ENCODE data around the gene HSD17B14.

Gene HSD17B14

GRCh38 chr19:48822514-48822913 is 13.8 kb downstream of the HSD17B14 start:
- no peak for DNase-seq

DNA sequence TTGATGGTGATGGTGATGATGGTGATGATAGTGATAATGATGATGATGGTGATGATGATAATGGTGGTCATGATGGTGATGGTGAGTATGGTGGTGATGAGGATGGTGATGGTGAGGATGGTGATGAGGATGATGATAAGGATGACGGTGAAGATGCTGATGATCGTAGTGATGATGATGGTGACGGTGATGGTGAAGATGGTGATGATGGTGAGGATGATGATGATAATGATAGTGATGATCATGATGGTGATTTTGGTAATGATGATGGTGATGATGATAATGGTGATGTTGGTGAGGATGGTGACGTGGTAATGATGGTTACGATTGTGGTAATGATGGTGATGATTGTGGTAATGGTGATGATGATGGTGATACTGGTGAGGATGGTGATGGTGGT is 14.7 kb downstream of the HSD17B14 start:
- no peak for DNase-seq

- no peak for DNase-seq
These were observed 16.9 kb downstream of the HSD17B14 start for GRCh38 chr19:48819366-48819816.

GRCh38 chr19:48818234-48818820 is 18.0 kb downstream of the HSD17B14 start:
- no peak for DNase-seq

- no peak for DNase-seq
These were observed 18.6 kb downstream of the HSD17B14 start for GRCh38 chr19:48817585-48818124.

DNA sequence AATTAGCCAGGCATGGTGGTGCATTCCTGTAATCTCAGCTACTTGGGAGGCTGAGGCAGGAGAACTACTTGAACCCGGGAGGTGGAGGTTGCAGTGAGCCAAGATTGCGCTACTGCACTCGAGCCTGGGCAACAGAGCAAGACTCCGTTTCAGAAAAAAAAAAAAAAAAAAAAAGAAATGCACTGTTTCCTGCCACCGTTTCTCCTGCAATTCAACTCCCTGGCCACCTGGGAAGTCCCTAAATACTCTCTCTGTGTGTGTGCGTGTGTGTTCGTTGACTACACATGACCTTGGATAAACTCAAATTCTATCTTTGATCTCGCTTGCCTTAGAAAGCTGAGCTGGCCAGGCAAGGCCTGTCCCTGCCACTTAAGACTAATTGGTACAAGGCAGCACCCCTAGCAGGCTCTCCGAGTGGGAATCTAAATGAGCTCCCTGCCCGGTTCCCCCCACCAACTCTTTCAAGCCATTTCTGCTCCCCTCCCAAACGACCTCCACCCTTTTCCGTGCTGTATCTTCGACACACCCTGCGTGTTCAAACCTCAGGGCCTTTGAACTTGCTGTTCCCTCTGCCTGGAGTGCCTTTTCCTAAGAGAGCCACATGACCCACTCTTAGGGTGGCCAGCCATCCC is 20.3 kb downstream of the HSD17B14 start:
- DNase-seq, result no peak

DNA sequence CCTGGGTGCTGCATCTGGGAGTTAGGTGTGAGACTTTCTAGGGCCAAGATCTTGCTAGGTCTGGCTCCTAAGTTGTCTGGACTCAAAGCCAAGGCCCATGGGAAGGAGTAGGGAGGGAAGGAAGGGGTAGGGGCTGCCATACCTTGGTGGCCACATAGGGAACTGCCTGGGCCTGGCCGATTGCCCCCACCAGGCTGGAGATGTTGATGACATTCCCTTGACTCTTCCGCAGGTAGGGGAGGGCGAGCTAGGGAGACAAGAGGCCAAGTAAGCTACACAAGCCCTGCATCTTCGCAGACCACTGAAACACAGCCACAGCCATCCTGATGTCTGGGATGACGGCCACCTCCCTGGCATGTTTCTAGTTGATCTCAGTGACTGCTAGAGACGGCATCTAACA is 21.4 kb downstream of the HSD17B14 start:
- DNase-seq, result no peak

- no peak for DNase-seq
These were observed 23.0 kb downstream of the HSD17B14 start for GRCh38 chr19:48813123-48813913.

DNA sequence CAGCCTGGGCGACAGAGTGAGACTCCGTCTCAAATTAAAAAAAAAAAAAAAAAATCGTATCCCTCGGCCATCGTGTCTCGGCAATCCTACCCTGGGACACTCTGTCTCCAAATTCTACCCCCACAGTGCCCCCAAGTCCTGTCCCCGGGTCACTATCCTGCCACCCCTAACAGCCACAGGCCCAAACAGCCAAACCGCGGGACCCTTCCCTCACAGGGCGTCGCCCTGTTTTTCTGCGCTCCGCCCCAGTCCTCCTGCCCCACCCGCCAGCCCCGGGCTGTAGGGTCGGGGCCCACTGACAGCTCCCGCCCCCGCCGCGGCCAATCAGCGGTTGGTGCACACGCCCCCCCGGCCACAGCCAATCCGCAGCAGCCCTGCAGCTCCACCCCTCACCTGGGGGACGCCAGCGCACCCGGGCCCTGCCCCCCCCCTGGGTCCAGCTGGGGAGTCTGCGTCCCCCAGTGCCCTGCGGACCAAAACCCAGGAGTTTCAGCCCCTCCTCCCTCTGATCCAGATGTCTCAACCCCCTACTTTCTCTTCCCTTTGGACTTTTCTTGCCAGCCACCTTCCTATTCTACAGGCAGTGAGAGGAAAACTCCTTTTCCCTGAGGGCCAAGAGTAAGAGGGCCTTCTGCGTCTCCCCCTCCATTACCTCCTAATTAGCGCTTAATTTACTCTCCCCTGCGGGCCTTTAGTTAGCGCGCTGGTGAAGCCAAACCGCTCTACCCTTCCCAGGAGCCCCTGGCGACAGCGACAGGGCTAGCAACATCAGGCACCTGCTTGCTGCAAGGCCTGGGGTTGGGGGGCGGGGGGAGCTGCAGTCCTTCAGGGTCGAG is 24.0 kb downstream of the HSD17B14 start:
- DNase-seq, result peak; percentile 66

GRCh38 chr19:48810151-48810550 is 26.1 kb downstream of the HSD17B14 start:
- no peak for DNase-seq

DNA sequence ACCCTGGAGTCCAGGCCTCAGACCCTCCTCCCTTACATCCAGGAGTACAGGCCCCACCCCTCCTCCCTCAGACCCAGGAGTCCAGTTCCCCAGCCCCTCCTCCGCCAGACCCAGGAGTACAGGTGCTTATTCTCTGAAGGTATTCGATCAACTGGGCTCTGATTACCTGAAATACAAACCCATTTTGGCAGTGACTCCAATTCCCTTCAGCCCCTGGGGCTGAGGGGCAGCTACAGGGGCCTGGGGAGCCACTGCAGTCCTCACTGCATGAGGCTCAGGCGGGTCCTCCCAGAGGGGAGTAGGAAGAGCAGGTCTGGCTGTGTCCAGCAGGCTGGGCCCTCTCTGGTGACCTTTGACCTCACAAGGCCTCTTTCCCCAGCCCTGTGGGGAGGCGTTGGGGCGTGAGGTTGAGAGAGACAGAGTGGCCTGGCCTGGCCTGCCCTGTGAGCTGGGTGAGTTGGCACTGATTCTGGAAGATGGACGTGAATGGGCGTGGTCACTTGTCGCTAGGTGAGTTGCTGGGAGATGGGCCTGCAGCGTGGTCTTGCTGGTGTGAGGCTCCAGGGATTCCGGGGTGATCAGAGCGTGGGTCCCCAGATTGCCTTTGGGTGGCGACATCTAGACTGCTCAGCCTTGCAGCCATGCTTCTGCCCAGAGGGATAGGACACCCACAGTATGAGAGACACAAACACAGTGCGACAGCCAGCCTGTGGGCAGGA is 28.5 kb downstream of the HSD17B14 start:
- DNase-seq, result no peak

GRCh38 chr19:48806818-48807589 is 29.3 kb downstream of the HSD17B14 start:
- no peak for DNase-seq

- DNase-seq, result no peak
These were observed 29.8 kb downstream of the HSD17B14 start for GRCh38 chr19:48806518-48806817.

DNA sequence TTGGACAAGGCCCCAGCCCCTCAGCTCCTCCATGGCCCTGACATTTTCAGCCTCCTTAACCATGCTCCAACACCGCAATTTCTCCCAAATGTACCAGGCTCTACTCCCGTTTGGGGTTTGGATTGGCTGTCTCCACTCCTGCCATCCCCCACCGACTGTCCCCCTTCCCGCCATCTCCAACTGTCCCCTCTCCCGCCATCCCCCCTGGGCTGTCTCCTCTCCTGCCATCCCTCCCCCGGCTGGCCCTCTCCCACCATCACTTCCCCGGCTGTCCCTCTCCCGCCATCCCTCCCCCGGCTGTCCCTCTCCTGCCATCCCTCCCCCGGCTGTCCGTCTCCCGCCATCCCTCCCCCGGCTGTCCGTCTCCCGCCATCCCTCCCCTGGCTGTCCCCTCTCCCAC is 30.8 kb downstream of the HSD17B14 start:
- DNase-seq, result no peak

DNA sequence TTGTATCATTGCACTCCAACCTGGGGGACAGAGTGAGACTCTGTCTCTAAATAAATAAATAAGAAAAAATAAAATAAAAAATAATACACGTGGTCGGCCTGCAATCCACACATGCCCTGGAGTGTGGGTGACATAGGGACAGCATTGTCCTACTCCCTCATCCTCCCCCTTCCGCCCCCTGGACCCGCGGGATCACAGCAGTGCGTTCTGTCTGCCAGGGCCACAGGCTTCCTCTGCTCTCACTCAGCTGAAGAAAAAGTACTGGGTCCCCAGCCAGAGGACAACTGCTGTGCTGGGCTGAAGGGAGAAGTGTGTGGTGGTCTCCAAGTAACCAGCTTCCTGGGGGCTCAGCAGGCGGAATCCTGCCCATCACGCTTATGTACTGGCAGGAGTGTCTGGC is 31.8 kb downstream of the HSD17B14 start:
- no peak for DNase-seq

- no peak for DNase-seq
These were observed 33.7 kb downstream of the HSD17B14 start for GRCh38 chr19:48802623-48803022.

DNA sequence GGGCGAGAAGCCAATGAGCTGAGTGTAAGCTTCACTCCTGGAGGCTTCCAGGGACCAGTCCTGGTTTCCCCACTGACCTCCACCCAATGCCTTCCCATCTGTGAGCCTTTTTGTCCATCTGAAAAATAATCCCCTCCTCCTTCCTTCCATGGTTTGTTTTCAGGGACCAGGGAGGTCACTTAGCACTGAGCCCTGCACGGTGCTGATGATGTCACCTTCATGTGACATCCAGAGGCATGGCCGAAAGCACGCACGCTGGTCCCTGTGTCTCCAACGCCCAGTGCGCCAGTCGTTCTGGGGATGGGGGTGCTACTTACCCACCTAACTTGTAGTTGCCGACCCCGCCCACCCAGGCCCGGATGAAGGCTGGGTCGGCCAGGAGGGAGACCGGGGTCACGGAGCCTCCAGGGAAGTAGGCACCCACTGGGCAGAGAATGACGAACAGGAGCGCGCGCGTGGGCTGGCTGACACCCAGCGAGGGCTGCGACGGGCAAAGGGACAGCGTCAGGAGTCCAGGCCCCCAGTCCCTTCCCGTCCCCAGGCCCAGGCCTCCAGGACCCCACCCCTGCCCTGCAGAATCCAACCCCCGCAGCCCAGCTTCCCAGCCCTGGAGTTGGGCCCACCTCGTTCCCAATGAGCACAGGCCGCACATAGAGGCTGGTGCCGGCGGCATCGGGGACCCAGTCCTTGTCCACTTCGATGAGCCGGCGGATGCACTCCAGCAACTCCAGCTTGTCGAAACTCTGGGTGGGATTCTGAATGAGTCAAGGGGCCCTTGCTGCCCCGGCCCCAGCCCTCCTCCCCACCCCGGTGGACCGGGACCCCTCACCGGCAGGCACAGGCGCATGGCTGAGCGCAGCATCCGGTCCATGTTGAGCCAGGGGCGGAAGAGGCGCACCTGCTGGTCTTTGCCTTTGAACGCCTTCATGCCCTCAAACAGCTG is 36.7 kb downstream of the HSD17B14 start:
- no peak for DNase-seq

- no peak for DNase-seq
These were observed 37.4 kb downstream of the HSD17B14 start for GRCh38 chr19:48798937-48799336.

DNA sequence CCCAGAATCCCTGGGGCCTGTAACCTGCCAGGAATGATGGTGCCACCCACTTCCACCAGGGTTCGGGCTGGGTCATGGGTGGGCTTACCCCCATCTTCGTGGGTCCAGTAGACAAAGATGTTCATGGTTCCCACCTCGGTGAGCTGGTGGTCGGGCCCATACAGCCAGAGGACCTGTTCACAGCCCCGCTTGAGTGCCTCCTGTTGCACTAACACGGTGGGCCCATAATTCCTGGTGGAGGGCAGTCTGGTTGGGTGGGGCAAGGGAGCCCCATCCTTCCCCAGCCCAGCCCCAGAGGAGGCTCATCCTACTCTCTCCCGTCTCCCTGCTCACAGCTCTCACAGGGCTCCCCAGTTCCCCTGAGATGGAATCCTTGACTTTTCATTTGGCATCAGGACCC is 39.2 kb downstream of the HSD17B14 start:
- DNase-seq, result no peak

DNA sequence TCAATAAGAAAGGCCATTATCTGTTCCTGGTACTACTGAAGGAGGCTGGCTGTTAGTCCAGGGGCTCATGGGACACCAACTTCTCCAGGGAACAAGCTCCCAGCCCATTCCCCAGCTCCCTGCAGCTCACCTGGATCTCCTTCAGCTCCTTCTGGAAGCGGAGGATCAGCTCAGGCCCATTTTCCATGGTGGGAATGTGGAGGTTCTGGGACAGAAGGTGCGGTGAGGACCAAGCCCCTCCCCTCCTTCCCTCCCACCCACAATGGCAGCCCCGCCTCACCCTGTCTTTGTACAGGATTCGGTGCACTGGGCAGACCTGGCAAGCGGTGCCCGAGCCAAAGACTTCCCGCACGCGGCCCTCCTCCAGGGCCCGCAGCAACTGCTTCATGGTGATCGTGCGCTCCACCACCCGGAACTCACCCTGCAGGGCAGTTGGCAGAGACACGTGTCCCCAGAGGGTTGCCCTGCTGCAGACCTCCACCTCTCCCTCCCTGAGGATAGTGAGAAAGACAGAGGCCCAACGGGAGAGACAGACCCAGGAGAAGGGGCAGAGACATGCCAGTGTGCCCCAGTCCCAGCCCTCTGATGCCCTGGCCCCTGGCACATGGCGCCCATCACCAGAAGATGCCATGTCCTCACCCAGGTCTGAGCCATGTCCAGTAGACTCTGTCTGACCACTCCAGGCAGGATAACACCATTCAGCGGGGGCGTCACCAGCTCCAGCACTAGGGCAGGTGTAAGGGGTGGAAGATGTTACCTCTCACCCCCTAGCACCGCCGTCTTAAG is 39.8 kb downstream of the HSD17B14 start:
- no peak for DNase-seq

Measured in activated CD4-positive, CD25-positive, alpha-beta regulatory T cell treated with anti-CD3 and anti-CD28 coated beads, Interleukin-2, amount 50 U/mL, for 72 hours (primary cell).